Measurements from ENCODE around the gene METAP1. TPM values are rescaled to one million over a fixed set of nuclear protein-coding genes. Genes with fewer than 3 reads are reported as not detected.

The METAP1 gene
- total RNA-seq, 1 donor from 2014 or later = 51.6 TPM

DNA sequence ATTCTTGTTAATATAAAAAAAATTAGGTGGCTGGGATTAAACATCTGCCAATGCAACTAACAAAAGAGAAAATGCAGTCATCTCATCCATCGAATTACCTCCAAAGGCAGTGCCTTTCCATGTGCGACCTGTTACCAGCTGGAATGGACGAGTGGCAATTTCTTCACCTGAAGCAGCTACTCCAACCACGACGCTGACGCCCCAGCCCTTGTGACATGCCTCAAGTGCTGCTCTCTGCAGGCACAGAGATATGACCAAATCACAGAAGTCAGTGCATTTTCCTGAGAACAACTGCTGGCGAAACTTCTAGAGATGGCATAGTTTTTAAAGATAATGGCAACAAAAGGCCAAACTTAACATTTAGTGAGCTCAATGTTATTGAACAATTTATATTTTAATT is 79.3 kb downstream of the METAP1 start:
- peaks cover 44% of the 10 kb centered on the region for H3K36me3 Mint-ChIP-seq
- H3K4me3 Mint-ChIP-seq = no peak overlapping the region
- H3K4me1 Mint-ChIP-seq = no peaks in the 10 kb centered on the region
- no peak for TF ChIP-seq CTCF (IDR thresholded peaks at IDR 0.05; ENCODE audit: unreplicated experiment)
- no peak for DNase-seq (ENCODE audit: low spot score in 2 of 2, unreplicated experiment in 2 of 2)
- no peak overlapping the region for H3K27ac Mint-ChIP-seq
- H3K27me3 Mint-ChIP-seq (ENCODE audit: low read depth) = no peaks in the 10 kb centered on the region
- H3K9me3 Mint-ChIP-seq = no peaks in the 10 kb centered on the region

DNA sequence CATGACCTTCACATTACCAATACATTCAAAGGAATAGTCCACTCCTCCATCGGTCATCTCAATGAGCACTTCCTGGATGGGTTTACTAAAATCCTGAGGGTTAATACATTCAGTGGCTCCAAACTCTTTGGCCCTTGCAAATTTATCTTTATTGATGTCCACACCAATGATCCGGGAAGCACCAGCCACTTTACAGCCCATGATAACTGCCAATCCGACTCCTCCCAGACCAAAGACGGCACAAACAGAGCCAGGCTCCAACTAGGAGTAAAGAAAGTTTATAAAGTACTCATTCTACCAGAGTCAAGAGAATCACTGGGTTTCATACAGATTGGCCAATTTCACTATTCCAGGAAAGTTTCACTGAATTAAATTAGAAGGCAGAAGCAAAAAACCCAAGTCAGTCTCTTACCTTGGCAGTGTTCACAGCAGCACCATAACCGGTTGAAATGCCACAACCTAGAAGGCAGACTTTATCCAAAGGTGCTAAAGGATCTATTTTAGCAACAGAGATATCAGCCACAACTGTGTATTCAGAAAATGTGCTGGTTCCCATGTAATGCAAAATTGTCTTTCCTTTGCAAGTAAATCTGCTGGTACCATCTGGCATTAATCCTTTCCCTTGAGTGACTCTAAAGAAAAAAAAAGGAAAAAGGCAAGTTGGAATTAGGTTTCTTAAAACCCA is 80.9 kb downstream of the METAP1 start:
- Mint-ChIP-seq H3K27ac (no peak overlapping the region), H3K27me3 (ENCODE audit: low read depth) (no peaks in the 10 kb centered on the region), H3K4me3 (no peak overlapping the region), H3K4me1 (no peaks in the 10 kb centered on the region), H3K36me3 (peaks cover 51% of the 10 kb centered on the region), H3K9me3 (no peaks in the 10 kb centered on the region)
- DNase-seq (ENCODE audit: low spot score in 2 of 2, unreplicated experiment in 2 of 2) = no peak
- TF ChIP-seq CTCF (IDR thresholded peaks at IDR 0.05; ENCODE audit: unreplicated experiment) = no peak

- Mint-ChIP-seq H3K4me3 (no peak overlapping the region), H3K36me3 (peaks cover 54% of the 10 kb centered on the region), H3K9me3 (no peaks in the 10 kb centered on the region), H3K27me3 (ENCODE audit: low read depth) (no peaks in the 10 kb centered on the region), H3K27ac (no peak overlapping the region), H3K4me1 (no peaks in the 10 kb centered on the region)
- no peak for TF ChIP-seq CTCF (IDR thresholded peaks at IDR 0.05; ENCODE audit: unreplicated experiment)
- no peak for DNase-seq (ENCODE audit: low spot score in 2 of 2, unreplicated experiment in 2 of 2)
These were observed 81.7 kb downstream of the METAP1 start for GRCh38 chr4:99077177-99077576.

- TF ChIP-seq CTCF (IDR thresholded peaks at IDR 0.05; ENCODE audit: unreplicated experiment) = no peak
- no peaks in the 10 kb centered on the region for H3K4me1 Mint-ChIP-seq
- no peaks in the 10 kb centered on the region for H3K27me3 Mint-ChIP-seq (ENCODE audit: low read depth)
- H3K27ac Mint-ChIP-seq = no peak overlapping the region
- DNase-seq (ENCODE audit: low spot score in 2 of 2, unreplicated experiment in 2 of 2) = no peak
- no peak overlapping the region for H3K4me3 Mint-ChIP-seq
- H3K36me3 Mint-ChIP-seq = peaks cover 46% of the 10 kb centered on the region
- H3K9me3 Mint-ChIP-seq = no peaks in the 10 kb centered on the region
These were observed 82.8 kb downstream of the METAP1 start for GRCh38 chr4:99078336-99078735.

- TF ChIP-seq CTCF (IDR thresholded peaks at IDR 0.05; ENCODE audit: unreplicated experiment) = no peak
- no peak for DNase-seq (ENCODE audit: low spot score in 2 of 2, unreplicated experiment in 2 of 2)
- Mint-ChIP-seq H3K4me3 (no peak overlapping the region), H3K36me3 (peaks cover 45% of the 10 kb centered on the region), H3K9me3 (no peaks in the 10 kb centered on the region), H3K27ac (no peak overlapping the region), H3K4me1 (no peaks in the 10 kb centered on the region), H3K27me3 (ENCODE audit: low read depth) (no peaks in the 10 kb centered on the region)
These were observed 83.6 kb downstream of the METAP1 start for GRCh38 chr4:99078931-99079624.
